HL-60 (cell line): Measurements from ENCODE around the gene TOMM20.

Experiments used
- DNase-seq, 2 experiments: peaks; one replicate each; pipeline ENCODE4 v3.0.0-alpha.2; 2010 to 2020; ENCODE audit warnings: low read depth in 1 of 2, low spot score in 1 of 2
- H3K27ac ChIP-seq: fragments of 250-450 bp; sonication (Bioruptor Pico); replicated peaks from 2 replicates; pipeline ENCODE4 v1.5.1; 2020; ENCODE audit warnings: mild to moderate bottlenecking, moderate library complexity
- H3K27me3 ChIP-seq: fragments of 250-450 bp; sonication (Bioruptor Pico); 2 replicates; pipeline ENCODE4 v1.5.1; 2021; ENCODE audit warnings: mild to moderate bottlenecking, moderate library complexity; ENCODE audit not compliant: insufficient read depth, poor library complexity, severe bottlenecking
- H3K4me3 ChIP-seq: replicated peaks from 2 replicates; pipeline ENCODE4 v1.5.1; 2011; ENCODE audit warnings: mild to moderate bottlenecking, control low read depth, low read length; ENCODE audit not compliant: insufficient read depth
- CTCF ChIP-seq: IDR thresholded peaks from one replicate; pipeline ENCODE4 v1.5.1; 2011; ENCODE audit warnings: low read length, control low read depth, inconsistent platforms; ENCODE audit not compliant: insufficient read depth
- GABPA ChIP-seq: IDR thresholded peaks from 2 replicates; pipeline ENCODE4 v1.6.1; 2012; ENCODE audit warnings: low read depth
- POLR2AphosphoS5 ChIP-seq: IDR thresholded peaks from 2 replicates; pipeline ENCODE4 v1.6.1; 2012; ENCODE audit warnings: low read depth
- REST ChIP-seq: IDR thresholded peaks from 2 replicates; pipeline ENCODE4 v1.6.1; 2012; ENCODE audit warnings: low read depth; ENCODE audit not compliant: insufficient replicate concordance
- SPI1 ChIP-seq: IDR thresholded peaks from 2 replicates; pipeline ENCODE4 v1.6.1; 2012; ENCODE audit warnings: low read depth, mild to moderate bottlenecking, borderline replicate concordance
- long read RNA-seq: library from polyadenylated mRNA; unstranded; transcript quantifications from one replicate; pipeline ENCODE4 v2.0.0, GENCODE V29; 2020

Gene TOMM20
- long read RNA-seq, transcript TOMM20-201 (5 exons, 3,387 nt) = major isoform, 2,014 of 2,085 reads
- long read RNA-seq, partial matches to known transcripts = 4 of 2,085 reads
- long read RNA-seq, other reads (novel, unspliced or antisense) = 67 of 2,085 reads

- peak; percentile 97 to 99 for DNase-seq
- peak within 1 kb of the TSS; percentile 94 for H3K27ac ChIP-seq
- peak within 1 kb of the TSS; percentile 83 for H3K4me3 ChIP-seq
- no peaks in the 10 kb centered on the region for H3K27me3 ChIP-seq
- TF ChIP-seq REST (peak; percentile 38), GABPA (peak; percentile 78), CTCF (no peak), SPI1 (no peak), POLR2AphosphoS5 (peak; percentile 96)
Measured at GRCh38 chr1:235128456-235129328, at the start of gene TOMM20. Gene TOMM20, minus strand, starts transcription at chr1:235128837. Its CDS starts 122 bp downstream, at chr1:235128715.

- no peak for DNase-seq
- Histone ChIP-seq H3K27me3 (no peaks in the 10 kb centered on the region), H3K27ac (no peak overlapping the region), H3K4me3 (no peak overlapping the region)
- no peak for TF ChIP-seq SPI1
- no peak for TF ChIP-seq GABPA
- TF ChIP-seq CTCF = no peak
- TF ChIP-seq POLR2AphosphoS5 = no peak
- TF ChIP-seq REST = no peak
Measured at GRCh38 chr1:235176486-235176885, 47.8 kb upstream of the TOMM20 start.

- no peak for DNase-seq
Measured at GRCh38 chr1:235169986-235170385, 41.3 kb upstream of the TOMM20 start.

More at GRCh38 chr1:235169986-235170385, 41.3 kb upstream of the TOMM20 start:
- Histone ChIP-seq H3K4me3 (no peak overlapping the region), H3K27me3 (no peaks in the 10 kb centered on the region), H3K27ac (no peak overlapping the region)
- TF ChIP-seq GABPA (no peak), REST (no peak), CTCF (no peak), POLR2AphosphoS5 (no peak), SPI1 (no peak)
